IPS-20b (cell line): Measurements from ENCODE around the gene SERP2.

ENCODE experiments used
- H3K27ac ChIP-seq: one replicate; pipeline ENCODE4 v1.5.1; 2013; ENCODE audit warnings: low read length
- H3K27me3 ChIP-seq: 2 replicates; pipeline ENCODE4 v1.6.1; 2013; ENCODE audit warnings: mild to moderate bottlenecking, low read length, inconsistent platforms; ENCODE audit not compliant: insufficient read depth
- H3K36me3 ChIP-seq: 2 replicates; pipeline ENCODE4 v1.6.1; 2013; ENCODE audit warnings: low read depth, mild to moderate bottlenecking, inconsistent platforms, low read length, moderate library complexity; ENCODE audit not compliant: insufficient read depth
- H3K4me1 ChIP-seq: 2 replicates; pipeline ENCODE4 v1.6.1; 2013; ENCODE audit warnings: mild to moderate bottlenecking, control low read depth, inconsistent platforms, low read length, moderate library complexity; ENCODE audit not compliant: insufficient read depth
- H3K4me3 ChIP-seq: 2 replicates; pipeline ENCODE4 v1.5.1; 2013; ENCODE audit warnings: mild to moderate bottlenecking, low read length, inconsistent platforms
- H3K9ac ChIP-seq: 2 replicates; pipeline ENCODE4 v1.6.1; 2013; ENCODE audit warnings: low read depth, mild to moderate bottlenecking, inconsistent platforms, low read length, moderate library complexity
- H3K9me3 ChIP-seq: 2 replicates; pipeline ENCODE4 v1.6.1; 2013; ENCODE audit warnings: mild to moderate bottlenecking, low read depth, low read length, inconsistent platforms; ENCODE audit not compliant: insufficient read depth

The SERP2 gene

GRCh38 chr13:44439452-44440024 lies 65.9 kb downstream of the SERP2 start:
- no peaks in the 10 kb centered on the region for H3K9me3 ChIP-seq
- no peaks in the 10 kb centered on the region for H3K27me3 ChIP-seq
- H3K9ac ChIP-seq: no peak overlapping the region
- peaks cover 3% of the 10 kb centered on the region for H3K36me3 ChIP-seq
- no peak overlapping the region for H3K4me3 ChIP-seq
- peaks cover 8% of the 10 kb centered on the region; the same call in 1 of the 2 replicates for H3K4me1 ChIP-seq
- H3K27ac ChIP-seq: no peak overlapping the region

- H3K27me3 ChIP-seq: no peaks in the 10 kb centered on the region
- H3K27ac ChIP-seq: no peak overlapping the region
- no peak overlapping the region for H3K9ac ChIP-seq
- H3K4me3 ChIP-seq: no peak overlapping the region
- no peaks in the 10 kb centered on the region for H3K36me3 ChIP-seq
- H3K4me1 ChIP-seq: peaks cover 5% of the 10 kb centered on the region; the same call in 1 of the 2 replicates
- no peaks in the 10 kb centered on the region for H3K9me3 ChIP-seq
These were observed 66.5 kb downstream of the SERP2 start for GRCh38 chr13:44440046-44440608.
